Measurements from ENCODE around the gene ZNF319. TPM values are rescaled to one million over a fixed set of nuclear protein-coding genes. Genes with fewer than 3 reads are reported as not detected.

ZNF319 gene
- total and polyA plus RNA-seq, 2 of the 8 experiments (the other 6 are each of a cell fraction or from before 2014, with no cell fraction given) = 3.3 to 5.5 TPM

- H3K27ac ChIP-seq (ENCODE audit: low read depth, low read length) = no peak overlapping the region
- no peak overlapping the region for H2BK12ac ChIP-seq (ENCODE audit: low read depth, low read length)
- DNase-seq (ENCODE audit: low read depth in 1 of 2, low spot score in 2 of 2) (peak in 1 of 2 experiments; percentile 86), FAIRE-seq (no peak)
- no peak overlapping the region for H2BK15ac ChIP-seq (ENCODE audit: low read length)
- no peak overlapping the region for H3K4me3 ChIP-seq (ENCODE audit: extremely low read depth in 1 of 4, insufficient read depth in 2 of 4, low read depth in 3 of 4, low read length in 4 of 4)
- no peak overlapping the region for H3K4ac ChIP-seq (replicated peaks; ENCODE audit: insufficient read length, low read depth, low read length)
- TF ChIP-seq RAD21 (IDR thresholded peaks at IDR 0.05 in 1 of 2, conservative IDR thresholded peaks at IDR 0.05 in 1 of 2; ENCODE audit: low read depth in 2 of 2, low read length in 2 of 2) (peak; percentile 89), JUND (IDR thresholded peaks at IDR 0.05; ENCODE audit: low read length) (0 out of 2 replicates have a peak, but pooled peaks have one; percentile 15), CTCF (IDR thresholded peaks at IDR 0.05; ENCODE audit: control extremely low read depth in 1 of 3, insufficient read depth in 1 of 3, low read depth in 1 of 3, low read length in 3 of 3) (peak; percentile 68 to 88 (median 74)), ASH2L (IDR thresholded peaks at IDR 0.05; ENCODE audit: low read length) (no peak)
- 73% methylated on average over 8 of the region's 8 CpGs; no CpG with 5 or more reads in 1 of the 2 experiments for WGBS, 2 experiments (ENCODE audit: extremely low coverage in 1 of 2, insufficient coverage in 1 of 2, insufficient read length in 1 of 2, insufficient replicate concordance in 2 of 2, low coverage in 1 of 2, low lambda C conversion rate in 2 of 2, missing lambda C conversion rate in 1 of 2)
- no peak overlapping the region for H2AFZ ChIP-seq (ENCODE audit: low read length)
- CTCF ChIA-PET (ENCODE audit: partially characterized antibody) = interaction anchor here (0.6 to 19.9 kb wide), 9 partner anchors 13 to 147 kb away, joined by 3 to 362 read pairs (median 3); partner anchors contain the start of genes CFAP20 and USB1
- peaks cover 8% of the 10 kb centered on the region; the same call in 1 of the 2 replicates for H3K23me2 ChIP-seq (ENCODE audit: low read depth, low read length)
- no peak overlapping the region for H4K5ac ChIP-seq (ENCODE audit: insufficient read length, low read depth, low read length)
- H3K23ac ChIP-seq (ENCODE audit: insufficient read length) = no peak overlapping the region
- 0 out of 2 replicates have a peak, but pooled peaks cover 2% of the 10 kb centered on the region for H3K79me1 ChIP-seq (ENCODE audit: low read depth, low read length)
- H4K8ac ChIP-seq (ENCODE audit: extremely low read depth, insufficient read depth, low read length) = no peak overlapping the region
- no peaks in the 10 kb centered on the region for H3K36me3 ChIP-seq (ENCODE audit: control insufficient read depth in 2 of 4, insufficient read depth in 4 of 4, low read length in 3 of 4)
- H2BK5ac ChIP-seq (ENCODE audit: low read depth, low read length) = peak overlapping the region; percentile 44; the same call in 1 of the 2 replicates
- H3K18ac ChIP-seq (ENCODE audit: extremely low read depth, low read length) = no peak overlapping the region
- H3K27me3 ChIP-seq (replicated peaks in 1 of 4; ENCODE audit: control insufficient read depth in 3 of 4, extremely low read depth in 1 of 4, insufficient read depth in 3 of 4, low read length in 3 of 4) = no peaks in the 10 kb centered on the region; a peak in 3 of 7 replicates
- H3K79me2 ChIP-seq (ENCODE audit: control insufficient read depth in 1 of 2, insufficient read depth in 2 of 2, low read length in 2 of 2) = no peaks in the 10 kb centered on the region
- no peaks in the 10 kb centered on the region for H4K20me1 ChIP-seq (replicated peaks in 1 of 2; ENCODE audit: control insufficient read depth in 1 of 2, insufficient read depth in 2 of 2, low read length in 2 of 2)
- no peak overlapping the region for H3K56ac ChIP-seq (replicated peaks; ENCODE audit: insufficient read length, low read depth, low read length)
- peaks cover 0 to 12% (median 10%) of the 10 kb centered on the region in 4 experiments; a peak in 5 of 7 replicates for H3K4me1 ChIP-seq (replicated peaks in 1 of 4; ENCODE audit: control insufficient read depth in 3 of 4, insufficient read depth in 4 of 4, low read length in 3 of 4)
- no peak overlapping the region for H2BK120ac ChIP-seq (replicated peaks; ENCODE audit: low read depth, low read length)
- H3K4me2 ChIP-seq (ENCODE audit: insufficient read depth in 1 of 2, low read depth in 2 of 2, low read length in 2 of 2) = no peak overlapping the region
- H2BK20ac ChIP-seq (ENCODE audit: low read length) = no peak overlapping the region
- no peaks in the 10 kb centered on the region for H3K9me3 ChIP-seq (ENCODE audit: insufficient read depth in 2 of 2, low read depth in 1 of 2, low read length in 1 of 2)
- POLR2A ChIA-PET (ENCODE audit: partially characterized antibody) = no interaction called here
- H3K14ac ChIP-seq (ENCODE audit: insufficient read length) = no peak overlapping the region
- no peak overlapping the region for H3K9ac ChIP-seq (replicated peaks in 1 of 4; ENCODE audit: extremely low read depth in 1 of 4, low read depth in 3 of 4, low read length in 3 of 4)
- no peak overlapping the region for H4K91ac ChIP-seq (replicated peaks; ENCODE audit: insufficient read length, low read length)
- H2AK5ac ChIP-seq (ENCODE audit: low read depth, low read length) = no peak overlapping the region
Observed at GRCh38 chr16:58020628-58021521, 20.4 kb upstream of the ZNF319 start.
